NCI-H69 (cell line): Measurements from ENCODE around the gene IL31.

Experiments
- DNase-seq: peaks from one replicate; lab custom pipeline; 2025; lab: John Stamatoyannopoulos, UW

Gene IL31

GRCh38 chr12:122128481-122128880 lies 45.5 kb downstream of the IL31 start:
- no peak for DNase-seq

GRCh38 chr12:122127839-122128238 lies 46.2 kb downstream of the IL31 start:
- DNase-seq, result no peak

- DNase-seq, result no peak
Observed at GRCh38 chr12:122126713-122127597, 47.1 kb downstream of the IL31 start.

- no peak for DNase-seq
Observed at GRCh38 chr12:122126342-122126635, 47.7 kb downstream of the IL31 start.

GRCh38 chr12:122125452-122126341 lies 48.3 kb downstream of the IL31 start:
- no peak for DNase-seq

- DNase-seq, result no peak
Observed at GRCh38 chr12:122124370-122124769, 49.7 kb downstream of the IL31 start.

- DNase-seq, result no peak
Observed at GRCh38 chr12:122123761-122124145, 50.3 kb downstream of the IL31 start.

GRCh38 chr12:122123051-122123760 lies 50.8 kb downstream of the IL31 start:
- peak; percentile 80 for DNase-seq
